Measurements from ENCODE around the gene HKDC1.
"Not testable (repeated sequence)": the region's sequence is repeated elsewhere in the genome, so short reads cannot be mapped to it uniquely, and the experiment has no call there.

Gene HKDC1

GRCh38 chr10:69220041-69220451 lies at the start of gene HKDC1:
Gene HKDC1, plus strand, starts transcription at chr10:69220332. Its CDS starts 104 bp downstream, at chr10:69220436.
- no peak for DNase-seq

- no peak for DNase-seq
Observed at GRCh38 chr10:69172241-69172982, 47.7 kb upstream of the HKDC1 start.

- not testable (repeated sequence) for DNase-seq
Observed at GRCh38 chr10:69175326-69175725, 44.8 kb upstream of the HKDC1 start.

- DNase-seq: no peak
Observed at GRCh38 chr10:69176823-69177222, 43.3 kb upstream of the HKDC1 start.

- DNase-seq: peak in 1 of 2 experiments; percentile 89
Observed at GRCh38 chr10:69179089-69179742, 40.9 kb upstream of the HKDC1 start.

GRCh38 chr10:69179743-69180524 lies 40.2 kb upstream of the HKDC1 start, which contains the start of gene SUPV3L1:
Gene SUPV3L1, plus strand, starts transcription at chr10:69180234. Its CDS starts 58 bp downstream, at chr10:69180292.
- DNase-seq: peak; percentile 99 to 100

- peak; percentile 36 to 39 for DNase-seq
Observed at GRCh38 chr10:69180525-69181204, 39.5 kb upstream of the HKDC1 start.

GRCh38 chr10:69181433-69181832 lies 38.7 kb upstream of the HKDC1 start:
- DNase-seq: no peak

GRCh38 chr10:69182005-69182404 lies 38.1 kb upstream of the HKDC1 start:
- DNase-seq: no peak

GRCh38 chr10:69186524-69186923 lies 33.6 kb upstream of the HKDC1 start:
- no peak for DNase-seq

GRCh38 chr10:69201045-69201444 lies 19.1 kb upstream of the HKDC1 start:
- DNase-seq: peak in 1 of 2 experiments; percentile 14

GRCh38 chr10:69202332-69202731 lies 17.8 kb upstream of the HKDC1 start:
- no peak for DNase-seq

GRCh38 chr10:69208761-69209160 lies 11.4 kb upstream of the HKDC1 start:
- no peak for DNase-seq

- DNase-seq: no peak
Observed at GRCh38 chr10:69209787-69210484, 10.2 kb upstream of the HKDC1 start.

GRCh38 chr10:69211104-69211503 lies 9.0 kb upstream of the HKDC1 start:
- no peak for DNase-seq

GRCh38 chr10:69211524-69211923 lies 8.6 kb upstream of the HKDC1 start:
- no peak for DNase-seq

GRCh38 chr10:69213591-69214311 lies 6.4 kb upstream of the HKDC1 start:
- no peak for DNase-seq

GRCh38 chr10:69214666-69215131 lies 5.4 kb upstream of the HKDC1 start:
- DNase-seq: no peak

GRCh38 chr10:69215405-69216171 lies 4.5 kb upstream of the HKDC1 start:
- peak; percentile 49 to 50 for DNase-seq

GRCh38 chr10:69216577-69217118 lies 3.5 kb upstream of the HKDC1 start:
- DNase-seq: no peak

Measured in Kasumi-1 (cell line).